ENCODE measurements around the gene YIPF5.

YIPF5 gene

DNA sequence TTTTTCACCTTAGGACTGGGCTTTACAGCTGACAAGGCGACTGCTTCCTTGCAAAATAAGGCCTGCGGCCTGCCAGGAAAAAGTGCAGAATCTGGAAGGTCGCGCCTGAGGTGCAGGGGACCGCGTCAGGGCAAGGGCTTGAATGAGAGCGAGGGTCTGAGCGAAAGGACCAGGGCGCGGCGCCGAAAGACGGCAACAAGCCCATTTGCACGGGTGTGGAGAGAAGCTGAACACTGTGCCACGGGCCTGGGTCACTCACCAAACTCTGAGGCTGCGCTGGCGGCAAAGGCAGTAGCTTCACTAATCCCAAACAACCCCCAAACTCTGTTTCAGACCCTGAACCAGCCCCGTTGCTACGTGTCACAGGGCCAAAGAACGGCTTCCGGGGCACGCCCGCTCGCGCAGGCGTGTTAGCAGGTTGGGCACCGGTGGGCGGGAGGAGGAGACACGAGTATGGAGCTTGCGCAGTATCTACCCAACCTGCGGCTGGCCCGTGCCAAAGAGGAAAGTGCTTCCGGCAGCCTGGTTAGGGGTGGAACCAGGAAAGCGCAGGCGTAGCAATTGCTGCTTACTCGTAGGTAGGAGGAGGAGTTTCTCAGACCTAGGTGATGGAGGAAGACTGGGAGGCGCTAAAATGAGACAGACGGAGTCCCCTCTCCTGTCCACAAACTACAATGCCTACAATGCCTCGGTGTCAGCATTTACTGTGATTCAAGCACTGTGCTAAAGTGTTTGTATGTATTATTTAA lies at the start of gene YIPF5, which contains the start of gene KCTD16:
Gene YIPF5 (minus strand): TSS at position 384 of the 749 bp plus-strand sequence. CDS start 704 bp downstream, outside the sequence.
Gene KCTD16 (plus strand): TSS at position 598 of the 749 bp plus-strand sequence.
- DNase-seq: peak; percentile 83

DNA sequence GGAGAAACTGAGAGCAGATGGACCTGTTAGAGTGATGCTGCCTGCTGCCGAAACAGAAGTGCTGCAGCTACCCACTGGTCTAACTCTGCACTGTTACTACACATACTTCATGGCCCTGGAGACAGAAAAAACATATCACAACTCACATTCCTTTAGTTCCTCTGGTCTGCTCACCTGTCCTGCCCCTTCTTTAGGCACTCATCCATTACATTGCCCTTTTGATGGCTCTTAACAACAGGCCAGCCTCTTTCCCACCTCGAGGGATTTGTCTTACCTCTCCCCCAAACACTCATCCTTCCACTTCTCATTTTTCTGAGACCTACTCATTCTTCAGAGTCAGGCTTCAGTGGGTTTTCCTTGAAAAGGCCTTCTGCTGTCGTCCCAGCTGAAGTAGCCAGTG lies 49.4 kb upstream of the YIPF5 start:
- no peak for DNase-seq

- no peak for DNase-seq
Measured at GRCh38 chr5:144210655-144211054, 40.2 kb upstream of the YIPF5 start.

- no peak for DNase-seq
Measured at GRCh38 chr5:144209361-144209760, 38.9 kb upstream of the YIPF5 start.

- peak; percentile 2 for DNase-seq
Measured at GRCh38 chr5:144207875-144208444, 37.5 kb upstream of the YIPF5 start.

GRCh38 chr5:144206141-144206540 lies 35.7 kb upstream of the YIPF5 start:
- no peak for DNase-seq

DNA sequence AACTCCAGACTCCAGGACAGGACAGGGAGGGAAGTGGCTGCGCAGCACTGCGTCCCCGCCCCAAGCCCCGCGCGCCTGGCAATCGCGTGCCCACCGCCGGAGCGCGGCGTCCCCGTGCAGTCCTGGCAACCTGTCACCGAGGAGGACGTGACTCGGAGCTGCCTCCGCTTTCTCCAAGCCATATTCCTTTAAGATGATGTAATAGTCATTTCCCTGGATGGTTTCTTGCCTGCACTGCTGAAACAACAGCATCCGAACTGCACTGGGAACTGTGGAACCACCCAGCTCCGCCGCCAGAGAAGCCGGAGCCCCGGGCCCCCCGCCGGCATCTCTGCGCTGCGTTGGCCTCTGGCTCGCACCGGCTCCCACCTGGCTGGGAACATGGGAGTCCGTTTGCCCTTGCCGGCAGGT lies 34.7 kb upstream of the YIPF5 start:
- peak; percentile 15 for DNase-seq

GRCh38 chr5:144203750-144204596 lies 33.5 kb upstream of the YIPF5 start:
- peak; percentile 32 for DNase-seq

GRCh38 chr5:144202726-144203125 lies 32.3 kb upstream of the YIPF5 start:
- DNase-seq: no peak

- no peak for DNase-seq
Measured at GRCh38 chr5:144202072-144202471, 31.6 kb upstream of the YIPF5 start.

- no peak for DNase-seq
Measured at GRCh38 chr5:144201588-144201987, 31.1 kb upstream of the YIPF5 start.

GRCh38 chr5:144198386-144198785 lies 27.9 kb upstream of the YIPF5 start:
- DNase-seq: no peak

- no peak for DNase-seq
Measured at GRCh38 chr5:144196612-144197011, 26.2 kb upstream of the YIPF5 start.

- no peak for DNase-seq
Measured at GRCh38 chr5:144195448-144195847, 25.0 kb upstream of the YIPF5 start.

GRCh38 chr5:144194144-144194543 lies 23.7 kb upstream of the YIPF5 start:
- no peak for DNase-seq

DNA sequence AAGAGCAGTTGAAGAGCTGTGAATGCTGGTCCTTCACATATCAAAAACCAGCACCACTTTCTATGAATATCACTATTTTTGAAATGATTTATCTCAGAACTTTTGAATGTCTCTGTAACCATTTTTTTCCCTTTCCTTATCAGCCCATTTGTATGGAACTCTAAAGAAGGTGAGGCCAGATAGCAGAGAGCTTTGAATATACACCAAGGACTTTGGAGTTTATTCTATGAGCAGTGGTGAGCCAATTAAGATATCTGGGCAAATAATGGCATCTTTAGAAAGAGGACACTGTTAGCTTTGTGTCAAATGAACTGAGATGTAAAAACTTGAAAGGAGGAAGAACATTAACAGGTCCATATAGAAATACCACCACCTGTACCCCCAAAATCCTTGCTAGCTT lies 22.2 kb upstream of the YIPF5 start:
- no peak for DNase-seq

GRCh38 chr5:144191998-144192397 lies 21.5 kb upstream of the YIPF5 start:
- peak; percentile 12 for DNase-seq

- no peak for DNase-seq
Measured at GRCh38 chr5:144191531-144191930, 21.1 kb upstream of the YIPF5 start.

GRCh38 chr5:144189800-144190429 lies 19.5 kb upstream of the YIPF5 start:
- DNase-seq: no peak

DNA sequence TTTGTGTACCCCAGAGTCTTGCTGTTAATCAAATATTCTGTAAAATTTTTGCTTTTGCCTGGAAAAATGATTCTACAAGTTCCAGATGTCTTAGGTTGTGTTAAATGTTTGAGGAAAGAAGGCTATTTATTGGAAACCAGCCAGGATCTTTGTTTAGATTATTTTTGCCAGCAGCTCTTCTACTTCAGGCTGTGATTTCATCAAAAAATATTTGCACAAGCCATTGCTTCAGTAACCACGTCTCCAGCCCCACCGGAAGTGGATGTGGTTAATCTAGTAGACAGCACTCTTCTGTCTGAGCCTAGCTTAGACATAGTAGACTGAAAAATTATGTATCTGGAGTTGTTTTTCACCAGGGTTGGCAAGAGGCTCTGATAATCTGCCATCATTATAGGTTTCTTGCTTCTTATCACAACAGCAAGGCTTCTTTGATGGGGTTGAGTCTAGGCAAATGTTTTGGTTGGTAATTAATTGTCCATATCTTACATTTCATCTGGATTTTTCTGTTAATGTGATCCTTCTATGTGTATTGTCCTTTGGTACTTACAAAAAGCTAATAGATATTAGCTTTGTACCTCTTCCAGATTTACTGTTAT lies 17.3 kb upstream of the YIPF5 start:
- DNase-seq: peak; percentile 47

GRCh38 chr5:144183254-144183889 lies 12.9 kb upstream of the YIPF5 start:
- peak; percentile 25 for DNase-seq

- no peak for DNase-seq
Measured at GRCh38 chr5:144179226-144179625, 8.8 kb upstream of the YIPF5 start.
